Fibroblast of villous mesenchyme (primary cell): Measurements from ENCODE around the gene WNT9A. TPM values are rescaled to one million over a fixed set of nuclear protein-coding genes. Genes with fewer than 3 reads are reported as not detected.

ENCODE experiments used
- DNase-seq: peaks from one replicate; pipeline ENCODE4 v3.0.0-alpha.2; 2010; ENCODE audit warnings: low read depth
- H3K4me3 ChIP-seq: 2 replicates; pipeline ENCODE4 v1.5.1; 2011; ENCODE audit warnings: low read depth, mild to moderate bottlenecking, low read length
- total RNA-seq: library from RNA; depleted of rRNA; stranded (reverse); fragments of >200 nt; gene quantifications from 2 replicates; pipeline ENCODE4 v1.2.3, GENCODE V29; 2012
- TF ChIP-seq, protein P1 (sequence below): IDR thresholded peaks from 2 replicates; pipeline ENCODE4 v1.5.1; 2012; ENCODE audit warnings: low read depth, mild to moderate bottlenecking, low read length; ENCODE audit not compliant: insufficient read depth

The WNT9A gene
- total RNA-seq, 1 donor, result under 0.01 TPM

DNA sequence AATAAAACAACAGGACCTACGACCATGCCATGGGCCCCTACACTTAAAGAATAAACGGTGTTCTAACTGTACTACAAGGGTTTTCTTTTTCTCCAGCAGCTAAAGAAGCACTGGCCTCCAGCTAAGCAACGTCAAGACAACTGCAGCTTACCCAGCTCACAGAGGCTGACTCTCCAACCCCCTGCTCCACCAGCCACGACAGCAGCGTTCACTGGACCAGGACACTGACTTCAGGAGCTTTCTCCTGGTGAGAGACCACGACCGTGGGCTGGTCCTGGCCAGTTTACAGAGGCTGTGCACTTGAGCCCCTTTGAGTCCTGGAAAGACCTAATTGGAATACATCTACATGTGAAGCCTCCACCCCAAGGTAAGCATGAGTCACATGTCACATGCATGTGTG is 39.4 kb downstream of the WNT9A start:
- H3K4me3 ChIP-seq, result no peak overlapping the region
- no peak for DNase-seq
- TF ChIP-seq, protein P1, sequence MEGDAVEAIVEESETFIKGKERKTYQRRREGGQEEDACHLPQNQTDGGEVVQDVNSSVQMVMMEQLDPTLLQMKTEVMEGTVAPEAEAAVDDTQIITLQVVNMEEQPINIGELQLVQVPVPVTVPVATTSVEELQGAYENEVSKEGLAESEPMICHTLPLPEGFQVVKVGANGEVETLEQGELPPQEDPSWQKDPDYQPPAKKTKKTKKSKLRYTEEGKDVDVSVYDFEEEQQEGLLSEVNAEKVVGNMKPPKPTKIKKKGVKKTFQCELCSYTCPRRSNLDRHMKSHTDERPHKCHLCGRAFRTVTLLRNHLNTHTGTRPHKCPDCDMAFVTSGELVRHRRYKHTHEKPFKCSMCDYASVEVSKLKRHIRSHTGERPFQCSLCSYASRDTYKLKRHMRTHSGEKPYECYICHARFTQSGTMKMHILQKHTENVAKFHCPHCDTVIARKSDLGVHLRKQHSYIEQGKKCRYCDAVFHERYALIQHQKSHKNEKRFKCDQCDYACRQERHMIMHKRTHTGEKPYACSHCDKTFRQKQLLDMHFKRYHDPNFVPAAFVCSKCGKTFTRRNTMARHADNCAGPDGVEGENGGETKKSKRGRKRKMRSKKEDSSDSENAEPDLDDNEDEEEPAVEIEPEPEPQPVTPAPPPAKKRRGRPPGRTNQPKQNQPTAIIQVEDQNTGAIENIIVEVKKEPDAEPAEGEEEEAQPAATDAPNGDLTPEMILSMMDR, result no peak

DNA sequence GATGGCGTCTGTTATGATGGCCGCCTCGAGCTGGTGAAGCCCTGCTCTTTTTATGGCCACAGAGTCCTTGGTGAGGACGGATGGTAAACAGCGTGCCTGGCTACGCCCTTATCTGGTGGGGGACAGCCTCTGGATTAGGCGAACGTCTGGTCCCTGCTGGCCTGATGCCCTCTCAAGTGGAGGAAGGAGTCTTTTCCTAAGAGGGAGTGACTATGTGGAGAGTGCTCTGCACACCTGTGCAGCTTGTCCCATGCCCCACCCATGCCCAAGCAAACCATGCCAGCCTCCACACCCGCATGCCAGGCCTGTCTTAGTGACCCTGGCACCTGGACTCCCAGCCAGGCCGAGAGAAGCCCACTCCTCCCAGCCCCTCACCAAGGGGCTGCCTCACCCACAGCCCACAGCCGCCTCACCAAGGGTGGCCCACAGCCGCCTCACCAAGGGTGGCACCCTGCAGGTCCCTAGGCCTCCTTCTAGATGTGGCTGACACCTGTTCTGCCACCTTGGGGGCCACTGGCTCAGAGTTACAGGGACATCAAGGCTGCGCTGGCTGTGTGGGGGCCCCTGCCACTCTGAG is 40.2 kb downstream of the WNT9A start:
- DNase-seq, result no peak
- H3K4me3 ChIP-seq, result no peak overlapping the region
- TF ChIP-seq, protein P1, result no peak

DNA sequence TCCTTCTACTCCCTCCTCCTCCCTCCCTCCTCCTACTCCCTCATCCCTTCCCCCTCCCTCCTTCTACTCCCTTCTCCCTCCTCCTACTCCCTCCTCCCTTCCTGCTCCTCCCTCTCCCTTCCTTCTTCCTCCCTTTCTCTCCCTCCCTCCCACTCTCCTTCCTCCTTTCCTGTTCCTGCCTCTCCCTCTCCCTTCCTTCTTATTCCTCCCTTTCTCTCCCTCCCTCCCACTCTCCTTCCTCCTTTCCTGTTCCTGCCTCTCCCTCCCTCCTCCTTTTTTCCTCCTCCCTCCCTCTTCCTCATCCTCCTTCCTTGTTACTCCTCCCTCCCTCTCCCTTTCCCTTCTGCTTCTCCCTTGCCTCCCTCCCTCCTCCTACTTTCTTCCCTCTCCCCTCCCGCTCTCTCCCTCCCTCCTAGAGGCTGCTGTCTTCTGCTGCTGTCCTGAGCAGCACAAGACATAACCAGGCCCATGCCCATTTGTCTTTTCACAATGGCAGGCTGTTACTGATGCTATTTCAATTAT is 41.1 kb downstream of the WNT9A start:
- no peak overlapping the region for H3K4me3 ChIP-seq
- TF ChIP-seq, protein P1, result no peak
- no peak for DNase-seq

DNA sequence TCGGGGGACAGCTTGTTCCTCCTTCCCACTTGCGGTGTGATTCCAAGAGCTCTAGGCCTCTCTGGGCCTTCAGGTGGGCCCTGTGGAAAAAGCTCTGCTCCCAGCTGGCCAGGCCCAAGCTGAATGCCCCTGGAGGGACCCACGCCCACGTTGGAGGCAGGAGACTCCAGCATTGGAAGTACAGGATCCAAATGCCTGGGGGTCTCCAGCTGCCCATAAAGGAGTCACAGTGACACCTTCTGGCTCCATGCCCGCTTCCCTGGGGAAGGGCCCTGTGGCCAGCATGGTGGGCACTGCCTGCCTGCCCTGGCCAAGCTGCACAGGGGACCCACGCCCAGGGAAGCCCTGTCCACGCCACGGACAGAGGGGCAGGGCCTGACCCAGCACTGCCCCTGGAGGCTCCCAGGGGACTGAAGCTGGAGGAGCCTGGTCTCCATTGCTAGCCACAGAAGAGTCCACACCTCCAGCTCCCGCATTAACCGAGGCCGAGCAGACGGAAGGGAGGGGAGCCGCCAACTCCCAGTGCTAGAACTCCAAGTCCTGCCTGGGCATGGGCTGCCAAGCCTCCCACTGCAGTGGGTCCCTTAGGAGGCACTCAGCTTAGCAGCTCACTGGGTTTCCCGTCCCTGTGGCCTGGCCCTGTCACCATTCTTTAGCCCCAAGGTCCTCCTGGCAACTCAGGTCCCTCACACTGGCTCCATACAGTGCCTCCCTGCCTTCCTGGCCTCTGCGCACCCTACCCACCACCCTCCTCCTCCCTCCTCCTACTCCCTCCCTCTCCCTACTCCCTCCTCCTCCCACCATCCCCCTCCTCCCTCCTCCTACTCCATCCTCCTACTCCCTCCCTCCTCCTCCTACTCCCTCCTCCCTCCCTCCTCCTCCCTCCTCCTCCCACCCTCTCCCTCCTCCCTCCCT is 41.9 kb downstream of the WNT9A start:
- TF ChIP-seq, protein P1, result no peak
- H3K4me3 ChIP-seq, result no peak overlapping the region
- no peak for DNase-seq

DNA sequence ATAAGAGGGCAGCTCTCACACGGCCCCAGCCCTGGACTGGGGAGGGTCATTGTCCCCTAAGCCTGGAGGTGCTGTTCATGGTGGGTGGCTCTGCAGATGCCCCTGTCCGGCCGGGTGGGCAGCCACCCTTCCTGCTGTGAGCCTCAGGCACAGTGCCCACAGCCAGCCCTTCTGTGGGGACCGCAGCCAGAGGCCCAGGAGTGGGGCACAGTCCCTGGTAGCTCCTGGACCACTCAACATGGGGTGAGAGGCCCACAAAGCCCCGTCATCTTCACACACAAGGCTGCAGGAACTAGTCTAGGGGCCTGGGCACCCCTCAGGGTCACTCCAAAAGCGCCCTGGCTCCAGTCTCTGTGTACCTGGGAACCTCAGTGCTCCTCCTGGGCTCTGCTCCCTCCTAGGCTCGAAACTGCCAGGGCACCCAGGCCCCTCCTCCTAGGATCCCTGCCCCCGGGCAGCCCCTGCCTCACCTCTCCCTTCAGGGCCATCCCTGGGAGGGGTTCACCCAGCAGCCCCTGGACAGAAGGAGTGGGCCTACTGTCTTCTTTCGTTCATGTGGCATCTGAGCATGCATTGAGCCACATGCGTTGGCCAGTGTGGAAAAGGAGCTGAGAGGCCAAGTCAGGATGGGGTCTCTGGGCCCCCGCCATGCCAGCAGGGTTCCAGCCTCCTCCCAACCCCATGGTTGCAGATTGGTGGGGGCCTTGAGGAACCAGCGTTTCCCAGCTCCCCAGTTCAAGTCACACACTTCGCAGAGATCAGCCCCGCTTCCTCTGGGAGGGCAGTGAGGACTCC is 43.0 kb downstream of the WNT9A start:
- H3K4me3 ChIP-seq, result no peak overlapping the region
- no peak for DNase-seq
- TF ChIP-seq, protein P1, result no peak

DNA sequence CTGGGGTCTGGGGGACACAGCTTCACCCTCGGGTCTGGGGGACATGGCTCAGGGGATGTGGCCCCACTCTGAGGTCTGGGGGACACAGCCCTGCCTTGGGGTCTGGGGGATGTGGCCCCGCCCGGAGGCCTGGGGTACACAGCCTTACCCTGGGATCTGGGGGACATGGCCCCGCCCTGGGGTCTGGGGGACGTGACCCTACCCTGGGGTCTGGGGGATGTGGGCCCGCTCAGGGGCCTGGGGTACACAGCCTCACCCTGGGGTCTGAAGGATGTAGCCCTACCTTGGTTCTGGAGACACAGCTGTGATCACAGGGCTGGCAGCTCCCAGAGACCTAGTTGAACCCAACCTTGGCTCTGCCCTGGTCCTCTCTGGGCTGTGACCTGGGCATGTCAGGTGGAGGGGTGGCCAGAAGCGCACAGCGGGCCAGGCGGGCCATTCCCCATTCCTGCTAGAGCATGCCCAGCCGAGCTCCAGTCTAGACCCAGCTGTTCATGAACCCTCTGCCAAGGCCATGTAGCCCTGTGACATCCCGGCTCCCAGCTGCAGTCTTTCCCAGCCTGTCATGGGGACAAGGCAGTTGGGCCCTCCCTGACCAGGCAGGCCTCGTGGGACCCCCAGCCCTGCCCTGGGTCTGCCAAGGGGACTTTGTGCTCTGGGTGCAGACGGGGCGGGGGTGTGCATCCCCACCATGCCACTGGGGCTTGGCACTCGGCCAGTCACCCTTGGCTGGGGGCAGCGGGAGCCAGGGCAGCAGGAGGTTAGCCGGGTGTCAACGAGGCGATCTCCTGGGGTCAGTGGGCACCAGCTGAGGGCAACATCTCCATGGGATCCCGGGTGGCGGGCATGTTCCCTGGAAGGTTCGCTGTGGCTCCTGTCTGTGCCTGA is 43.9 kb downstream of the WNT9A start:
- DNase-seq, result no peak
- TF ChIP-seq, protein P1, result no peak
- no peak overlapping the region for H3K4me3 ChIP-seq
